C4-2B (cell line): ENCODE data around the gene FAM168A.

Experiments used
- CTCF ChIP-seq: fragments of 450-650 bp; conservative IDR thresholded peaks from 2 replicates; pipeline ENCODE4 v1.5.1; 2017; ENCODE audit warnings: mild to moderate bottlenecking
- ZFX ChIP-seq: fragments of 450-650 bp; IDR thresholded peaks from 2 replicates; pipeline ENCODE4 v1.6.1; 2017

GRCh38 chr11:73530109-73530508 lies 67.8 kb downstream of the FAM168A start:
- TF ChIP-seq CTCF (no peak; the same call in 1 of the 2 replicates), ZFX (no peak)
